ENCODE results near the gene GCN1.
A peak's percentile ranks its signal among the peaks of the same experiment; 100 is the strongest.
"Not testable (repeated sequence)": the region's sequence is repeated elsewhere in the genome, so short reads cannot be mapped to it uniquely, and the experiment has no call there.

GCN1 gene

GRCh38 chr12:120194534-120195395 is at the start of gene GCN1:
TSS of gene GCN1 (minus strand) at chr12:120194715. CDS start at chr12:120194697, 18 bp downstream.
- DNase-seq (ENCODE audit: low read depth in 2 of 2), result peak; percentile 67 to 77

GRCh38 chr12:120242971-120243699 is 48.6 kb upstream of the GCN1 start:
- no peak for DNase-seq (ENCODE audit: low read depth in 2 of 2)

GRCh38 chr12:120242275-120242799 is 47.8 kb upstream of the GCN1 start:
- DNase-seq (ENCODE audit: low read depth in 2 of 2), result no peak

- DNase-seq (ENCODE audit: low read depth in 2 of 2), result no peak
Observed at GRCh38 chr12:120241561-120242274, 47.2 kb upstream of the GCN1 start.

GRCh38 chr12:120240495-120240833 is 45.9 kb upstream of the GCN1 start:
- DNase-seq (ENCODE audit: low read depth in 2 of 2), result no peak

- DNase-seq (ENCODE audit: low read depth in 2 of 2), result no peak
Observed at GRCh38 chr12:120239776-120240494, 45.4 kb upstream of the GCN1 start.

- no peak for DNase-seq (ENCODE audit: low read depth in 2 of 2)
Observed at GRCh38 chr12:120238839-120239445, 44.4 kb upstream of the GCN1 start.

- no peak for DNase-seq (ENCODE audit: low read depth in 2 of 2)
Observed at GRCh38 chr12:120238217-120238616, 43.7 kb upstream of the GCN1 start.

GRCh38 chr12:120237360-120238171 is 43.1 kb upstream of the GCN1 start:
- DNase-seq (ENCODE audit: low read depth in 2 of 2), result no peak

- DNase-seq (ENCODE audit: low read depth in 2 of 2), result not testable (repeated sequence)
Observed at GRCh38 chr12:120236809-120237208, 42.3 kb upstream of the GCN1 start.

- DNase-seq (ENCODE audit: low read depth in 2 of 2), result no peak
Observed at GRCh38 chr12:120235369-120236323, 41.1 kb upstream of the GCN1 start.

GRCh38 chr12:120234643-120235368 is 40.3 kb upstream of the GCN1 start:
- DNase-seq (ENCODE audit: low read depth in 2 of 2), result no peak

GRCh38 chr12:120231316-120232011 is 36.9 kb upstream of the GCN1 start:
- peak; percentile 45 to 48 for DNase-seq (ENCODE audit: low read depth in 2 of 2)

GRCh38 chr12:120230974-120231315 is 36.4 kb upstream of the GCN1 start:
- no peak for DNase-seq (ENCODE audit: low read depth in 2 of 2)

GRCh38 chr12:120230326-120230973 is 35.9 kb upstream of the GCN1 start:
- DNase-seq (ENCODE audit: low read depth in 2 of 2), result no peak

- no peak for DNase-seq (ENCODE audit: low read depth in 2 of 2)
Observed at GRCh38 chr12:120229487-120230325, 35.2 kb upstream of the GCN1 start.
